Parathyroid adenoma (tissue), 2 donors: ENCODE results near the gene COL18A1.
"Not testable (repeated sequence)": the region's sequence is repeated elsewhere in the genome, so short reads cannot be mapped to it uniquely, and the experiment has no call there.

Experiments
- H2AFZ ChIP-seq: fragments of 300-600 bp; sonication (generic); one replicate; pipeline ENCODE4 v1.7.0; 2017; ENCODE audit warnings: antibody characterized with exemption, mild to moderate bottlenecking
- H3K27ac ChIP-seq: fragments of 300-600 bp; sonication (generic); one replicate; pipeline ENCODE4 v1.7.0; 2017
- H3K27me3 ChIP-seq: fragments of 300-600 bp; sonication (generic); one replicate; pipeline ENCODE4 v1.7.0; 2017; ENCODE audit warnings: low read length; ENCODE audit not compliant: control insufficient read depth, insufficient read depth
- H3K36me3 ChIP-seq: fragments of 300-600 bp; sonication (generic); one replicate; pipeline ENCODE4 v1.7.0; 2017; ENCODE audit warnings: low read length; ENCODE audit not compliant: control insufficient read depth, insufficient read depth
- H3K4me1 ChIP-seq: fragments of 300-600 bp; sonication (generic); one replicate; pipeline ENCODE4 v1.7.0; 2017; ENCODE audit warnings: control low read depth
- H3K4me2 ChIP-seq: fragments of 300-600 bp; sonication (generic); one replicate; pipeline ENCODE4 v1.7.0; 2017; ENCODE audit warnings: low read length
- H3K4me3 ChIP-seq: fragments of 300-600 bp; sonication (generic); one replicate; pipeline ENCODE4 v1.7.0; 2017; ENCODE audit warnings: low read depth, low read length
- H3K79me2 ChIP-seq: fragments of 300-600 bp; sonication (generic); one replicate; pipeline ENCODE4 v1.7.0; 2017; ENCODE audit warnings: control low read depth
- H3K9ac ChIP-seq: fragments of 300-600 bp; sonication (generic); one replicate; pipeline ENCODE4 v1.7.0; 2017; ENCODE audit warnings: mild to moderate bottlenecking
- H3K9me3 ChIP-seq: fragments of 300-600 bp; sonication (generic); one replicate; pipeline ENCODE4 v1.7.0; 2017; ENCODE audit warnings: low read length; ENCODE audit not compliant: control insufficient read depth
- TF ChIP-seq, protein P1 (sequence below): fragments of 300-600 bp; sonication (generic); IDR thresholded peaks from one replicate; pipeline ENCODE4 v1.7.0; 2017; ENCODE audit warnings: antibody characterized with exemption, mild to moderate bottlenecking
- donor health status: primary hyperparathyroidism.

The COL18A1 gene

GRCh38 chr21:45361033-45361997 is 43.6 kb upstream of the COL18A1 start:
- Histone ChIP-seq H3K4me1 (no peaks in the 10 kb centered on the region), H3K9me3 (no peaks in the 10 kb centered on the region), H3K27ac (no peak overlapping the region), H2AFZ (no peak overlapping the region), H3K36me3 (no peaks in the 10 kb centered on the region), H3K79me2 (no peaks in the 10 kb centered on the region), H3K27me3 (no peaks in the 10 kb centered on the region), H3K4me2 (no peak overlapping the region), H3K9ac (no peak overlapping the region), H3K4me3 (no peak overlapping the region)
- TF ChIP-seq, protein P1, sequence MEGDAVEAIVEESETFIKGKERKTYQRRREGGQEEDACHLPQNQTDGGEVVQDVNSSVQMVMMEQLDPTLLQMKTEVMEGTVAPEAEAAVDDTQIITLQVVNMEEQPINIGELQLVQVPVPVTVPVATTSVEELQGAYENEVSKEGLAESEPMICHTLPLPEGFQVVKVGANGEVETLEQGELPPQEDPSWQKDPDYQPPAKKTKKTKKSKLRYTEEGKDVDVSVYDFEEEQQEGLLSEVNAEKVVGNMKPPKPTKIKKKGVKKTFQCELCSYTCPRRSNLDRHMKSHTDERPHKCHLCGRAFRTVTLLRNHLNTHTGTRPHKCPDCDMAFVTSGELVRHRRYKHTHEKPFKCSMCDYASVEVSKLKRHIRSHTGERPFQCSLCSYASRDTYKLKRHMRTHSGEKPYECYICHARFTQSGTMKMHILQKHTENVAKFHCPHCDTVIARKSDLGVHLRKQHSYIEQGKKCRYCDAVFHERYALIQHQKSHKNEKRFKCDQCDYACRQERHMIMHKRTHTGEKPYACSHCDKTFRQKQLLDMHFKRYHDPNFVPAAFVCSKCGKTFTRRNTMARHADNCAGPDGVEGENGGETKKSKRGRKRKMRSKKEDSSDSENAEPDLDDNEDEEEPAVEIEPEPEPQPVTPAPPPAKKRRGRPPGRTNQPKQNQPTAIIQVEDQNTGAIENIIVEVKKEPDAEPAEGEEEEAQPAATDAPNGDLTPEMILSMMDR, result no peak

DNA sequence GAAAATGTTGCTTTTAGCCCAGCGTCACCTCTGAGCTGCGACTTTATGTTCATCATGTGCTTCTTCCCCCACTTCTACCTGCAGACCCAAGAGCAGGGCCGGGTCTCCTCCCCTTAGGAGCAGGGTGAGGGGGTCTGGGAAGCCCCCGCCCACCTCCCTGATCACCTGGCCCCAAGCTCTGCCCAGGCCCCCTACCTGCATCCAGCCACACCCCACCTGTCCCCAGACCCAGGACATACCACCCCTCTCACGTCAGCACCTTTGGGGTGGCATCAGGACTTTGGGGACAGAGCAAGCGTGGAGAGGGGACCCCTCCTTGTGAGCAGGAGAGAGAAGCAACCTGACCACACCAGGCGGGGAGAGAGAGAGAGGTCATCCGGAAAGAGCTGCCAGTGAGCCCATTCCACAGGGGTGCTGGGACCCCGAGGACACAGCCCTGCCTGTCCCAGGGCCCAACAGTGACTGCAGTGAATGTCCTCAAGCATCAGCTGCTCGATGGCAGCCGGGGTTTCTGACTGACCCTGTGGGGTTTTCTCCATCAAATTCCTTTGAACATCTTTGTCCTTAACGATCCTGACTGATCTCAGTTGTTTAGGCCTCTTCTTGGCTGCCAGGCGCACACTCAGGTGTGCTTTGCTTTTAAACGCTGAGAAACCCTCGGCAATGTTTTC is 42.8 kb upstream of the COL18A1 start:
- no peaks in the 10 kb centered on the region for H3K9me3 ChIP-seq
- TF ChIP-seq, protein P1, result no peak
- H3K36me3 ChIP-seq, result no peaks in the 10 kb centered on the region
- H3K79me2 ChIP-seq, result no peaks in the 10 kb centered on the region
- no peaks in the 10 kb centered on the region for H3K27me3 ChIP-seq
- H3K4me3 ChIP-seq, result no peak overlapping the region
- H3K9ac ChIP-seq, result no peak overlapping the region
- H3K4me2 ChIP-seq, result no peak overlapping the region
- H3K27ac ChIP-seq, result no peak overlapping the region
- no peak overlapping the region for H2AFZ ChIP-seq
- H3K4me1 ChIP-seq, result no peaks in the 10 kb centered on the region

GRCh38 chr21:45362748-45363145 is 42.2 kb upstream of the COL18A1 start:
- H3K4me3 ChIP-seq, result no peak overlapping the region
- H3K27ac ChIP-seq, result no peak overlapping the region
- no peaks in the 10 kb centered on the region for H3K79me2 ChIP-seq
- no peaks in the 10 kb centered on the region for H3K36me3 ChIP-seq
- no peaks in the 10 kb centered on the region for H3K9me3 ChIP-seq
- no peak overlapping the region for H3K4me2 ChIP-seq
- no peaks in the 10 kb centered on the region for H3K27me3 ChIP-seq
- no peak overlapping the region for H3K9ac ChIP-seq
- TF ChIP-seq, protein P1, result no peak
- no peak overlapping the region for H2AFZ ChIP-seq
- no peaks in the 10 kb centered on the region for H3K4me1 ChIP-seq

DNA sequence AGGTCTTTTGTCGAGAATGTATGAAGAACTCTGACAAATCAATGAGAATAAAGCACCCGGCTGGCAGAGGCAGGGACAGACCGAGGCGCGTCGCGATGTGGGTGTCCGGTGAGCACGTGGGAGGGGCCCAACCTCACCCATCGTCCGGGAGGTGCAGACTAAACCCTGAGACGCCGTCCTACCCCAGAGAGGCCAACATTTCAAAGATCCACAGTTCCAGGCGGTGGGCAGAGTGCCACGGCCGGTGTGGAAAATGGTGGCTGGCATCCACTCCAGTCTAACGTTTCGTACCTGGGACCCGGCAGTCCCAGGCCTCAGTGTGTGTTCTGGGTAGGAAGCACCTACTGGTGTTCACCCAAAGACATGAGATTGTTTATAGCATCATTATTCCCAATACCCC is 41.7 kb upstream of the COL18A1 start:
- H3K36me3 ChIP-seq, H3K4me1 ChIP-seq, H3K9me3 ChIP-seq, H2AFZ ChIP-seq, H3K79me2 ChIP-seq, H3K27me3 ChIP-seq, H3K9ac ChIP-seq, H3K4me3 ChIP-seq, H3K27ac ChIP-seq, H3K4me2 ChIP-seq: not testable (repeated sequence)

DNA sequence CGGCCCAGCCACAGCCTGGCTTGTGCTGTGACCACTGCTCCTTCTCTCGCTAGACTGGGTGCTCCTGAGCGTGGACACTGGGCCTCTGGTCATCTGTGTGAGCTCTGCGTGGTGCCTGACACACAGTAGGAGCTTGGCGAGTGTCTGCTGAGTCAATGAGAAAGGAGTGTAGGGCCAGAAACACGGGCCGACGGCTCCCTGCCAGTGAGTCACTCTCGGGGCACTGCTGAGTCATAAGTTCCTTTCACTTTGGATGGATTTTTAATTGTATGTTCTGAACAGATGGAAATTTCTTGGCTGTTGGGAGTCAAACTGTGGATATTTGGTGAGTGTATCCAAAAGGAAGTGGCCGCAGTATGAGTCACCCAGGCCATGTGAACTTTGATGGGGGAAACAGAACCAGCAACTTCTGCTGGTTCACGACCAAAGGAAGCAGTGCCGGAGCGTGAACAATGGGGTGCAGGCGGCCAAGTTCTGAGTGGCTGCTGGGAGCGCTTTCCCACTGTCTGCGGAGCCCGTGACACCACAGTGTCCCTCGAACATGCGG is 41.0 kb upstream of the COL18A1 start:
- Histone ChIP-seq H3K4me3 (no peak overlapping the region), H3K27me3 (no peaks in the 10 kb centered on the region), H3K79me2 (no peaks in the 10 kb centered on the region), H3K36me3 (no peaks in the 10 kb centered on the region), H3K9ac (no peak overlapping the region), H3K27ac (peak overlapping the region; percentile 73), H2AFZ (no peak overlapping the region), H3K9me3 (no peaks in the 10 kb centered on the region), H3K4me1 (no peaks in the 10 kb centered on the region), H3K4me2 (no peak overlapping the region)
- TF ChIP-seq, protein P1, result no peak
